Naive thymus-derived CD4-positive, alpha-beta T cell (primary cell): Measurements from ENCODE around the gene CBY1. TPM values are rescaled to one million over a fixed set of nuclear protein-coding genes. Genes with fewer than 3 reads are reported as not detected.

Experiments
- ATAC-seq: fragments of 150-1000 bp; cut with Tn5 transposase; 2 replicates; pipeline ENCODE4 v1.10.0; 2021; ENCODE audit warnings: mild to moderate bottlenecking, moderate library complexity
- CTCF ChIA-PET: fragments of 350-600 bp; sonication (Branson Sonifier 250); formaldehyde crosslinking; loops from one replicate; lab custom pipeline; 2021; ENCODE audit warnings: antibody characterized with exemption; lab: Charles Lee
- POLR2A ChIA-PET: fragments of 350-600 bp; sonication (Branson Sonifier 250); formaldehyde crosslinking; loops from one replicate; lab custom pipeline; 2021; ENCODE audit warnings: antibody characterized with exemption, inconsistent platforms; lab: Charles Lee
- DNase-seq, 9 donors: peaks; one replicate each; pipeline versions ENCODE4 v3.0.0 to v3.0.0-alpha.2; 2020 to 2022; ENCODE audit warnings: mixed read lengths in 1 of 9
- H3K27ac ChIP-seq: one replicate; pipeline ENCODE4 v1.7.0; 2013; ENCODE audit warnings: mild to moderate bottlenecking, low read depth, low read length, moderate library complexity
- H3K27me3 ChIP-seq, 2 donors: one replicate each; pipeline ENCODE4 v1.7.0; 2013; ENCODE audit warnings: low read length in 2 of 2, mild to moderate bottlenecking in 2 of 2, moderate library complexity in 2 of 2; ENCODE audit not compliant: control insufficient read depth in 2 of 2, insufficient read depth in 2 of 2
- H3K36me3 ChIP-seq, 3 experiments: 1 replicate in 2 of 3; 2 replicates in 1 of 3; pipeline ENCODE4 v1.7.0; 2013; ENCODE audit warnings: low read length in 3 of 3, mild to moderate bottlenecking in 3 of 3, moderate library complexity in 1 of 3; ENCODE audit not compliant: insufficient read depth in 3 of 3, control insufficient read depth in 2 of 3
- H3K4me1 ChIP-seq, 2 donors: one replicate each; pipeline ENCODE4 v1.7.0; 2013; ENCODE audit warnings: low read length in 2 of 2, mild to moderate bottlenecking in 2 of 2, moderate library complexity in 1 of 2; ENCODE audit not compliant: control insufficient read depth in 2 of 2, insufficient read depth in 2 of 2
- H3K4me3 ChIP-seq: 2 replicates; pipeline ENCODE4 v1.7.0; 2013; ENCODE audit warnings: mild to moderate bottlenecking, low read length
- H3K9me3 ChIP-seq, 3 experiments: 1 replicate in 2 of 3; 2 replicates in 1 of 3; pipeline ENCODE4 v1.7.0; 2013; ENCODE audit warnings: low read length in 3 of 3; ENCODE audit not compliant: control insufficient read depth in 2 of 3
- H3K27ac Mint-ChIP-seq, 9 donors: one replicate each; pipeline ENCODE4 v1.8.0; 2020 to 2022; ENCODE audit warnings: mixed read lengths in 9 of 9, mild to moderate bottlenecking in 8 of 9, moderate library complexity in 5 of 9, inconsistent platforms in 2 of 9
- H3K27me3 Mint-ChIP-seq, 5 donors: one replicate each; pipeline ENCODE4 v1.8.0; 2021 to 2022; ENCODE audit warnings: mixed read lengths in 5 of 5, mild to moderate bottlenecking in 1 of 5
- H3K36me3 Mint-ChIP-seq, 5 donors: one replicate each; pipeline ENCODE4 v1.8.0; 2020 to 2022; ENCODE audit warnings: mixed read lengths in 5 of 5, mild to moderate bottlenecking in 3 of 5, inconsistent platforms in 1 of 5
- H3K4me1 Mint-ChIP-seq, 7 donors: one replicate each; pipeline ENCODE4 v1.8.0; 2020 to 2022; ENCODE audit warnings: mixed read lengths in 7 of 7, mild to moderate bottlenecking in 3 of 7, inconsistent platforms in 1 of 7
- H3K4me3 Mint-ChIP-seq, 10 donors: one replicate each; pipeline ENCODE4 v1.8.0; 2020 to 2022; ENCODE audit warnings: mild to moderate bottlenecking in 10 of 10, mixed read lengths in 10 of 10, moderate library complexity in 6 of 10, inconsistent platforms in 2 of 10
- H3K9me3 Mint-ChIP-seq, 11 donors: one replicate each; pipeline ENCODE4 v1.8.0; 2020 to 2022; ENCODE audit warnings: mixed read lengths in 11 of 11, mild to moderate bottlenecking in 4 of 11, inconsistent platforms in 1 of 11, moderate library complexity in 1 of 11
- intact Hi-C, 2 donors: fragments of 100-400 bp; cut with micrococcal nuclease; formaldehyde crosslinking; loops; one replicate each; pipeline ENCODE4 v1.15.1; 2023
- polyA plus RNA-seq, 2 donors: library from polyadenylated mRNA; unstranded; fragments of 300-500 nt; fragmentation: Illumina TruSeq; gene quantifications; one replicate each; pipeline ENCODE4 v1.2.3, GENCODE V29; 2021
- total RNA-seq, 6 experiments: library from RNA in 5 of 6; stranded (reverse) in 5 of 6; gene quantifications; 1 replicate in 5 of 6; 2 replicates in 1 of 6; pipeline ENCODE4 v1.2.3 and lab custom pipeline; 2021 to 2026

Gene CBY1
- total and polyA plus RNA-seq, 7 experiments from 2014 or later, result 8.1 to 39.9 (median 12.7) TPM

DNA sequence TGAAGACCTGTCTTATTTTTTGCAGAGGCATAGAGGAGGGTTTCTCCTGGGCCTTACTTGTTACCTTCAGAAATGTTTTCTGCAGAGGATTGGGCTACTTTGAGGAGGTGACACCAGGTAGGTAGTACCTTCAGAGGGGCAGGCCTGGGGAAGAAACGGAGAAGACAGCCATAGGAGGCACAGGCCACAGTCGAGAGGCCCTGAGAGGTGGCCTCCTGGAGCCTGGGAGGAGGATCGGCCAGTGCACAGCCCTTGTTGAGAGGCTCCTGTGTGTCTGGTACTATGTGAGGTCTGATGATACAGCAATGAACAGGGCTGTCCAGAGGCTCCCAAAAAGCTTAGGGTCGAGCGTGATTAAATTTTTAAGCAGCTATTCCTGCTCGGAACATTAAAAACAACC is 60.8 kb downstream of the CBY1 start:
- Histone ChIP-seq H3K27ac (no peak overlapping the region), H3K9me3 (no peaks in the 10 kb centered on the region), H3K4me1 (peaks cover 5% of the 10 kb centered on the region in 2 donors), H3K4me3 (no peak overlapping the region), H3K36me3 (peaks cover 2 to 58% (median 11%) of the 10 kb centered on the region in 3 experiments), H3K27me3 (no peaks in the 10 kb centered on the region)
- Mint-ChIP-seq H3K9me3 (peaks cover 0 to 2% (median 0%) of the 10 kb centered on the region in 11 donors), H3K27me3 (no peaks in the 10 kb centered on the region), H3K4me3 (no peak overlapping the region), H3K4me1 (peaks cover 26 to 51% (median 37%) of the 10 kb centered on the region in 7 donors), H3K36me3 (peaks cover 11 to 32% (median 13%) of the 10 kb centered on the region in 5 donors), H3K27ac (peak overlapping the region in 4 of 9 donors; percentile 22 to 65 (median 35))
- intact Hi-C loops, result no loop called here
- no peak for ATAC-seq
- no peak for DNase-seq
- CTCF ChIA-PET, result interaction anchor here (1.2 kb wide), 1 partner anchor 15 kb away, joined by 3 read pairs; no protein-coding TSS in a partner anchor
- POLR2A ChIA-PET, result interaction anchor here (1.0 to 1.5 kb wide), 2 partner anchors 12 to 15 kb away, joined by 4 to 5 read pairs; no protein-coding TSS in a partner anchor

- Histone ChIP-seq H3K27me3 (no peaks in the 10 kb centered on the region), H3K4me1 (peaks cover 0 to 5% of the 10 kb centered on the region in 2 donors), H3K36me3 (peaks cover 9 to 70% (median 11%) of the 10 kb centered on the region in 3 experiments), H3K9me3 (no peaks in the 10 kb centered on the region), H3K4me3 (no peak overlapping the region), H3K27ac (no peak overlapping the region)
- intact Hi-C loops, result no loop called here
- peaks cover 0 to 2% (median 0%) of the 10 kb centered on the region in 11 donors for H3K9me3 Mint-ChIP-seq
- peaks cover 19 to 40% (median 25%) of the 10 kb centered on the region in 7 donors for H3K4me1 Mint-ChIP-seq
- peak overlapping the region in 4 of 9 donors; percentile 1 to 41 (median 27) for H3K27ac Mint-ChIP-seq
- POLR2A ChIA-PET, result interaction anchor here (1.1 to 1.5 kb wide), 2 partner anchors 11 to 14 kb away, joined by 3 to 4 read pairs; no protein-coding TSS in a partner anchor
- peaks cover 10 to 33% (median 16%) of the 10 kb centered on the region in 5 donors for H3K36me3 Mint-ChIP-seq
- DNase-seq, result no peak
- ATAC-seq, result peak; percentile 21
- no peak overlapping the region for H3K4me3 Mint-ChIP-seq
- H3K27me3 Mint-ChIP-seq, result no peaks in the 10 kb centered on the region
- CTCF ChIA-PET, result no interaction called here
Measured at GRCh38 chr22:38718414-38718813, 62.0 kb downstream of the CBY1 start.

GRCh38 chr22:38719196-38719595 is 62.8 kb downstream of the CBY1 start:
- Histone ChIP-seq H3K27me3 (no peaks in the 10 kb centered on the region), H3K27ac (no peak overlapping the region), H3K36me3 (peaks cover 9 to 78% (median 13%) of the 10 kb centered on the region in 3 experiments), H3K9me3 (no peaks in the 10 kb centered on the region), H3K4me3 (no peak overlapping the region), H3K4me1 (no peaks in the 10 kb centered on the region)
- ChIA-PET CTCF (no interaction called here), POLR2A (no interaction called here)
- DNase-seq, result no peak
- H3K36me3 Mint-ChIP-seq, result peaks cover 10 to 38% (median 16%) of the 10 kb centered on the region in 5 donors
- ATAC-seq, result no peak
- H3K4me3 Mint-ChIP-seq, result no peak overlapping the region
- intact Hi-C loops, result no loop called here
- peaks cover 12 to 32% (median 17%) of the 10 kb centered on the region in 7 donors for H3K4me1 Mint-ChIP-seq
- no peak overlapping the region for H3K27ac Mint-ChIP-seq
- H3K9me3 Mint-ChIP-seq, result peaks cover 0 to 2% (median 0%) of the 10 kb centered on the region in 11 donors
- H3K27me3 Mint-ChIP-seq, result no peaks in the 10 kb centered on the region

DNA sequence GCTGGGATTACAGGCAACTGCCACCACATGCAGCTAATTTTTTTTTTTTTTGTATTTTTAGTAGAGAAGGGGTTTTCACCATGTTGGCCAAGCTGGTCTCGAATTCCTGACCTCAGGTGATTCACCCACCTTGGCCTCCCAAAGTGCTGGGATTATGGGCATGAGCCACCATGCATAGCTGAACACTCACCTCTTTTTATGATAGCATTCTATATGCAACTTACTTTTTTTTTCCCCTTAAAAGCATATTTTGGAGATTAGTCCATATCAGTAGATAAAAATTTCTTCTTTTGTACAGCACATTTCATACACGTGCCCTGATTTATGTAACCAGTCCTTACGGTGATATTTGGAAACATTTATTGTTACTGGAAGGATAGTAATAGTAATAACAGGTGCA is 63.9 kb downstream of the CBY1 start:
- H3K36me3 ChIP-seq, result peaks cover 9 to 85% (median 18%) of the 10 kb centered on the region in 3 experiments
- intact Hi-C loops, result no loop called here
- no peak overlapping the region for H3K4me3 Mint-ChIP-seq
- ChIA-PET POLR2A (interaction anchor here (0.6 kb wide), 2 partner anchors 15 to 60 kb away, joined by 3 read pairs; no protein-coding TSS in a partner anchor), CTCF (interaction anchor here (0.6 kb wide), 1 partner anchor 667 kb away, joined by 3 read pairs; no protein-coding TSS in a partner anchor)
- peaks cover 17 to 46% (median 23%) of the 10 kb centered on the region in 5 donors for H3K36me3 Mint-ChIP-seq
- H3K4me1 Mint-ChIP-seq, result peaks cover 8 to 31% (median 13%) of the 10 kb centered on the region in 7 donors
- H3K4me3 ChIP-seq, result no peak overlapping the region
- no peak overlapping the region for H3K27ac ChIP-seq
- H3K9me3 ChIP-seq, result no peaks in the 10 kb centered on the region
- H3K27me3 ChIP-seq, result no peaks in the 10 kb centered on the region
- no peaks in the 10 kb centered on the region for H3K27me3 Mint-ChIP-seq
- H3K9me3 Mint-ChIP-seq, result peaks cover 0 to 2% (median 0%) of the 10 kb centered on the region in 11 donors
- no peak for DNase-seq
- no peak for ATAC-seq
- H3K27ac Mint-ChIP-seq, result no peak overlapping the region
- no peaks in the 10 kb centered on the region for H3K4me1 ChIP-seq

DNA sequence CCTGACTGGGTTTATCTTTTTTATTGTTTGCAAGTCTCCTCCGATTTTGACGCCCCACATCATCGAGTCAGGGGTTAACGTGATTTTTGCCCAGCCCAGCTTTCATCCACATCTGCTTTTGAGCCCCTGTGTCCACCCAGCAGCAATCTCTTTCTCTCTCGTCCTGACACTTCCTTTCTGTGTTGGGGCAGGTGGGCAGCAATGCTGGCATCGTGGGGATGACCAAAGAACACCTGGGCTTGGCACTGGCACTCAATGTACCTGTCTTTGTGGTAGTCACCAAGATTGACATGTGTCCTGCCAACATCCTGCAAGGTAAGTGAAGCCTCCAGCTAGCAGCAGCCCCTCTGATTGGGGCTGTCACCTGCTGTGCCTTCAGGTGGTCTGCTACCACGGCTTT is 65.1 kb downstream of the CBY1 start:
- DNase-seq, result no peak
- Mint-ChIP-seq H3K4me1 (peaks cover 7 to 26% (median 13%) of the 10 kb centered on the region in 7 donors), H3K9me3 (peaks cover 0 to 2% (median 0%) of the 10 kb centered on the region in 11 donors), H3K27ac (peak overlapping the region in 3 of 9 donors; percentile 33 to 64 (median 41)), H3K36me3 (peaks cover 15 to 50% (median 24%) of the 10 kb centered on the region in 5 donors), H3K27me3 (no peaks in the 10 kb centered on the region), H3K4me3 (no peak overlapping the region)
- Histone ChIP-seq H3K27me3 (no peaks in the 10 kb centered on the region), H3K27ac (no peak overlapping the region), H3K9me3 (no peaks in the 10 kb centered on the region), H3K4me3 (no peak overlapping the region), H3K4me1 (no peaks in the 10 kb centered on the region), H3K36me3 (peaks cover 9 to 85% (median 19%) of the 10 kb centered on the region in 3 experiments)
- intact Hi-C loops, result no loop called here
- ATAC-seq, result no peak
- POLR2A ChIA-PET, result interaction anchor here (0.7 to 6.3 kb wide), 6 partner anchors 13 to 33 kb away, joined by 3 to 51 read pairs (median 3); partner anchors contain the start of gene GTPBP1
- CTCF ChIA-PET, result interaction anchor here (1.9 kb wide), 1 partner anchor 12 kb away, joined by 5 read pairs; no protein-coding TSS in a partner anchor
